ENCODE data around the gene CHKA.

Gene CHKA

GRCh38 chr11:68040101-68040956 is 80.9 kb downstream of the CHKA start:
- peak in 1 of 42 donors; percentile 21 for DNase-seq
- intact Hi-C loops (cut with DNase I): no loop called here

- DNase-seq: no peak
- intact Hi-C loops (cut with DNase I): no loop called here
Observed at GRCh38 chr11:68039526-68040086, 81.6 kb downstream of the CHKA start.

DNA sequence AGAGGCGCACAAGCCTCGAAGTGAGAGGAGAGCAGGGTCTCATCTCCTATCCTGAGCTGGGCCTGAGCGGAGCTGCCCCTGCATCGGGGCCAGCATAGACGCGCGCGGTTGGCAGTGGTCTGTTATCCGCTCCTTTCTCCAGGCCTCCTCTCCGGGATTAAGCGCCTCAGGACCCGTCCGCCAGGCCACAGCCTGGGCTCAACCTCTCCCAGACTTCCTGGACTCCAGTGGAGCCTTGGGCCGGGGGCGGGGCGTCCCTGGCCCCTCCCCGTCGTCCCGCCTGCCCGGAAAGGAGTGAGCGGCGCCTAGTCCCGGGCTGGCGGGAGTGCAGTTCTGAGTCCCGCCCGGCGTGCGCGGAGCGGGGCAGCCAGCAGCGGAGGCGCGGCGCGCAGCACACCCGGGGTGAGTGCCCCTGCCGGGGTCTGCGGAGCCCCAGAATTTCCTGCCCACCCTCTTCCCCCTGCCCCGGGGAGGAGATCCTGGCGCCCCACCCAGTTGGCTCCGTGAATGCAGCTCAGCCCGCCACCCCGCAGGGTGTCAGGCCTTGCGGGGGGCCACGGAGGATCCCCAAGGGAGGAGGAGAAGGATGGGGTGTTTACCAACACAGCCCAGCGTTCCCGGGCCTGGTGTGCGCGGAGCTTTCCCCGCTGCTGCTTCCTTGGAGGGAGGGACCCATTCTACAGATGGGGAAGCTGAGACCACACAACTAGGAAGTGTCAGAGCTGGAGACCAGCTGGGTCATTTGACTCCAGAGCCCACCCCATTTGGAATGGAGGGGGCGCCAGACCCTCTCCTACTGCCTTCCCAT is 82.3 kb downstream of the CHKA start, which contains the start of gene TCIRG1:
TCIRG1 (plus strand) TSS at position 308 of the 808 bp plus-strand sequence. CDS start 2,247 bp downstream, outside the sequence.
- intact Hi-C loops (cut with DNase I): no loop called here
- DNase-seq: peak in 38 of 42 donors; percentile 42 to 79 (median 61)

DNA sequence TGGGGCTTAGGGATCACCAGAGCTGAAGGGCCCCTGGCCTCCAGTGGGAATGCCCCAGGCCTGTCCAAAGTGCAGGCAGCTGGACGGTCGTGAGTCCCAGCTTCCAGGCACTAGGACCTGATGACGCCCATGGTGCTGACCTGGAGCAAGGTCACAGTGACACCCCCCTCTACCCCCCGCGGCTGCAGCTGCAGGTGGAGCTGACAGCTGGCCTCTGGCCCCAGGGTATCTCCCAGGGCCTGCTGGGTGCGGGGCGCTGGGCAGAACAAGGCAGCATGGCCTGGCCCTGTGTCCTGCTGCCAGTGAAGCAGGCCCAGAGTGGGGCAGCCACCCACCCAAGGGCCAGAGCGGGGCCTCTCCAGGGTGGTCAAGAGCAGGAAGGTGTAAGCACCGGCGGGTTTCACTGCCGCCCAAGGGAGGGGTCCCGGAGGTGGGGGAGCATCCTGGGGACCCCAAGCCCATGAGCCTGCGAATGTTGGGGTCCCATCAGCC is 82.9 kb downstream of the CHKA start:
- no peak for DNase-seq
- intact Hi-C loops (cut with DNase I): no loop called here

DNA sequence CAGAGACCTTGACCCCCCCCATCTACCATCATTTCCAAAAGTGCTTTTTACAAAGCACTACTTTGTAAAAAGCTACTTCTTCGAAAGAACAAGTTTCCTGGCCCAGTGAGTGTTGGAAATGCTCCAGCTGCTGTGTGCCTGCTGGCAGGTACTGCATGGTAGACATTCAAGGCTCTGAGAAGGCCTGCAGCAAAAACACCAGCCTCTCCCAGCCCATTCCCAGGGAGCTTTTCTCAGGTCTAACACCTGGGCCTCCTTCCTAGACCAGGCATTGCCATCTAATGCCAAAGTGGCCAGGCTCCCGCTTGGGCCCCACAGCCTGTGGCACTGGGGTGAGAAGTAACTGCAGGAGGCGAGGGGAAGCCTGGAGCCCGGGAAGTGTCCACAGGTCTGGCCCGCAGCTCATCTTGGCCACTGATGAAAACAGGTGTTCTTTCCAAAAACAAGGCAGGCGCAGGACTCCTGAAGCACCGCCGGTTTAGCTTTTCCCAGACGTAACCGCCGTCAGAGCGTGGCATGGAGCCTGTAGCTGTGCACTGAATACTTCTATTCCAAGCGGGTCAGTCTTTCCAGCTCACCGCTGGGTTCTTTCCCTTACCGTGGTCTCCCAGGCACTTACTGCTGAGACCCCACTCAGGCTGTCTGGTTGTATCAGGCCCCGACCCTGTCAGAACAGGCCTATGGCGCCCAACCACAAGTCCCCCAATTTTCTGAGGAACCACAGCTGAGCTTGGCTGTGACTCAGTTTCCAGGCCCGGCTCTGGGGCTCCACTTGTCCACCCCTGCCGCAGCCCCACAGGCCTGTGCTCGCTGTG is 83.6 kb downstream of the CHKA start:
- intact Hi-C loops (cut with DNase I): no loop called here
- peak in 2 of 42 donors; percentile 28 to 31 for DNase-seq

- DNase-seq: peak in 13 of 42 donors; percentile 28 to 72 (median 54)
Observed at GRCh38 chr11:68036717-68037239, 84.4 kb downstream of the CHKA start.

GRCh38 chr11:68036141-68036716 is 85.0 kb downstream of the CHKA start:
- intact Hi-C loops (cut with DNase I): no loop called here
- no peak for DNase-seq

More at GRCh38 chr11:68036717-68037239, 84.4 kb downstream of the CHKA start:
- intact Hi-C loops (cut with DNase I): no loop called here

GRCh38 chr11:68035266-68035876 is 85.8 kb downstream of the CHKA start:
- intact Hi-C loops (cut with DNase I): no loop called here
- no peak for DNase-seq

- no peak for DNase-seq
- intact Hi-C loops (cut with DNase I): no loop called here
Observed at GRCh38 chr11:68033708-68034045, 87.5 kb downstream of the CHKA start.

- DNase-seq: no peak
Observed at GRCh38 chr11:68032997-68033707, 88.0 kb downstream of the CHKA start.

DNA sequence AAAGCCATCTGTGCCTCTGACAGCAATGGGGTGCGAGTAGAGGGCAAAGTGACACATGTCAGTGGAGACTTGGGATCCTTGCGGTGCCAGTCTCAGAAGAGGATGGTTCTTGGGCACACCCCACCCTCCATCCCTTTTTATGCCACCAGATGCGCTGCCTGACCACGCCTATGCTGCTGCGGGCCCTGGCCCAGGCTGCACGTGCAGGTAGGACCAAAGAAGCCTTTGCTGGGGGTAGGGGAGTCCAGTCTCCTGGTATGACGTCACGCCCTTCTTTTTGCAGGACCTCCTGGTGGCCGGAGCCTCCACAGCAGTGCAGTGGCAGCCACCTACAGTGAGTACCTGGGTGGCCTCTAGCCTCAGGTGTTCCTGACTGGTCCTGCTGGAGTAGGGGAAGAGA is 89.2 kb downstream of the CHKA start:
- intact Hi-C loops (cut with DNase I): no loop called here

More at GRCh38 chr11:68032997-68033707, 88.0 kb downstream of the CHKA start:
- intact Hi-C loops (cut with DNase I): no loop called here

GRCh38 chr11:68031144-68031464 is 90.1 kb downstream of the CHKA start:
- no peak for DNase-seq

More for the DNA sequence above, 89.2 kb downstream of the CHKA start:
- DNase-seq: no peak

GRCh38 chr11:68030318-68031143 is 90.7 kb downstream of the CHKA start, which contains the start of gene NDUFS8:
TSS of gene NDUFS8 (plus strand) at chr11:68030681. CDS start at chr11:68032152, 1,471 bp downstream.
- peak; percentile 94 to 99 (median 98) for DNase-seq
- intact Hi-C loops (cut with DNase I): loop anchor here (2.0 kb wide), 1 partner anchor 90 kb away; the partner anchor contains the start of gene CHKA

More at GRCh38 chr11:68031144-68031464, 90.1 kb downstream of the CHKA start:
- intact Hi-C loops (cut with DNase I): loop anchor here (2.0 kb wide), 1 partner anchor 90 kb away; the partner anchor contains the start of gene CHKA

- no peak for DNase-seq
- intact Hi-C loops (cut with DNase I): no loop called here
Observed at GRCh38 chr11:68028802-68029545, 92.2 kb downstream of the CHKA start.

DNA sequence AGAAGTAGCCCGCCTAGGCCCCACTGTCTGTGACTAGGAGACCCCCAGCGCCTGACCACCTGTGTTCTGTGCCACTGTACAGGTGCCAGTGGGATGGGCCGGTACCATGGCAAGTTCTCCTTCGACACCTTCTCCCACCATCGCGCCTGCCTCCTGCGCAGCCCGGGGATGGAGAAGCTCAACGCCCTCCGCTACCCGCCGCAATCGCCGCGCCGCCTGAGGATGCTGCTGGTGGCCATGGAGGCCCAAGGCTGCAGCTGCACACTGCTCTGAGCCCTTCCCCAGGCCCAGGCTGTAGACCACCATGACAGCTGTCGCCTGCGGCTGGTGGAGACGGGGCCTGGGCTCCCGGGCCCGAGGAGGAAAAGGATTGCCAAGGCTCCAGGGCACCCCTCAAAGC is 93.5 kb downstream of the CHKA start:
- no peak for DNase-seq
- intact Hi-C loops (cut with DNase I): no loop called here
